ENCODE results near the gene PRODH. TPM values are rescaled to one million over a fixed set of nuclear protein-coding genes. Genes with fewer than 3 reads are reported as not detected.
"Not testable (repeated sequence)": the region's sequence is repeated elsewhere in the genome, so short reads cannot be mapped to it uniquely, and the experiment has no call there.

The PRODH gene
- total RNA-seq, 2 donors from 2014 or later = 10.2 to 15.5 TPM

DNA sequence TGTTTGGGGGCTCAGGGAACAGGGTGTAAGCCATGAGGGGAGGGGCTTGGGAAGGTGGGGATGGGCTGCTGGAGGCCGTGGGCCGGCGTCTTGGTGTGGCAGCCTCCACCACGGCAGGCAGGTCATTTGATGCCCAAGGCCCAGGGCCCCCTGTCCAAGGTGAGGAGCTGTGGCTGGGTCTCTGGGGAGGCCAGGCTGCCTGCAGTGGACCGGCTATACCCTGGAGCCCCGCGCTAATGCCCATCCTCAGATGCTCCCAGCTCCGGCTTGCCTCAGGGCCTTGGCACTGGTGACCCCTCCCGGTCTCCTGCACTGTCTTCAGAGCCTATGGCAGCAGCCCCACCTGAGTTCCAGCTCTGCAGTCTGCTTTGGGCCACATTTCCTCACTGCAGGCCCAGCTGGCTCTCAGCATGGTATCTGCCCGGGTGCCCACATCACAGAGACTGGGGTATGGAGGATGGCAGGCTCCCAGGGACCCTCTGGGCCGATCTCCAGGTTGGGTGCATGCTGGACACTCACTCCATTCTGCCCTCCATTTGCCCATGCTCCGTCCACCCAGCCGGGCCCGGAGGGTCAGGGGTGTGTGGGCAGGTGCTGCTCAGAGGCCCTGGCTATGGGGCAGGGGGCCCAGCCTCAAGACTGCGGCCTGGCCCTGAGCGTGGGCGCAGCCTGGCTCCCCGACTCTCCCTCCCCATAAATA is 21.7 kb upstream of the PRODH start:
- ATAC-seq; intact Hi-C loops (cut with DNase I, micrococcal nuclease): not testable (repeated sequence)
- peak in 1 of 2 donors; percentile 16 for DNase-seq

DNA sequence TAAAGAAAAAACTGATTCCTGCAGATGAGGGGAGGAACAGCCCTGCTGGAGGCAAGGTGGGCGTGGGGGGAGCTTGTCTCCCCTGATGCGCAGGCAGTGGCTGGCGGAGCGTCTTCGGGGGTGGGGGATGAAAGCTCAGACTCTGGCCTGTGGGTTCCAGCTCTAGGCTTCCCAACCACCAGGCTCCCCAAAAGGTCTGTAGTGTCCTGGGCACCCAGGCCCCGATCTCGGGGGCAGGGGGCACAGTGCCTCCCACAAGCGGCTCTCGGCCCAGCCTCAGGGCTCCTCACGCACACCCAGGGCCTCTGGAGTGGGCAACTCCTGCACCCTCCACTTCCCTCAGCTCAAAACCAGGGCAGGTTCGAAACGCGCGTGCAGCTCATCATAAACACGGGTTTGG is 20.9 kb upstream of the PRODH start:
- ATAC-seq; intact Hi-C loops (cut with DNase I, micrococcal nuclease): not testable (repeated sequence)
- DNase-seq = peak in 1 of 2 donors; percentile 4

DNA sequence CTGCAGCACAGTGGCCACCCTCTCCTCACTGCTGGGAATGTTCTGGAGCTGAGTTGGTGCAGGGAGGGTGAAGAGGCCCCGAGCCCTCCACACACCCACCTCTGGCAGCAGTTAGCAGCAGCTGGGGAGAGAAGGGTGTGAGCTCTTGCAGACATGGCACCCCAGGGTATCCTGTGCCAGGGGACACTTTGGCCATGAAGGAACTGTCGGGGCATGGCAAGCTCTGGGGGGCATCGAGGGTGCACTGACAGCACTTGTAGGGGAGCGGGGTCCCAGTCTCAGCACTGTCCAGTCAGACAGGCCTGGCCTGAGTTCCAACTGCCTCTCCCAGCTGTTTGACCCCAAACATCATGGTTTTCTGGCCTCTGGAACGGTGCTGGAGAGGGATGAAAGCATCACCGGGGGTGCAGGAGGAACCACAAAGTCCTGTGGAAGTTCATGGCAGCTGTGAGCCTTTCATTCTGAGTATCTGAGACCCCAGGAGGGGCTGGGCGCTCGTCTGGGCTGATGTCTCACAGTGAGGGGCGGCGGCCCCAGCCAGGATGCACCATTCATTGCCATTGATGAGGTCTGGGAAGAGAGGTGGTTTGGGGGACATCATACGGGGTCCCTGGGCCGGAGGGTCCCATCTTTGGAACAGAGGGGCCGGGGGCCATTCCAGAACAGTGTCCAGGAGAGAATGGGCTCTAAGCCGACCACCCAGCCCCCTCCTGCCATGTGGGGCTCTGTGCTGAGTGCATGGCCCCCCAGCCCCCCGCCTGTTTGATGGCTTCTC is 20.2 kb upstream of the PRODH start:
- ATAC-seq; DNase-seq; intact Hi-C loops (cut with DNase I, micrococcal nuclease): not testable (repeated sequence)

DNA sequence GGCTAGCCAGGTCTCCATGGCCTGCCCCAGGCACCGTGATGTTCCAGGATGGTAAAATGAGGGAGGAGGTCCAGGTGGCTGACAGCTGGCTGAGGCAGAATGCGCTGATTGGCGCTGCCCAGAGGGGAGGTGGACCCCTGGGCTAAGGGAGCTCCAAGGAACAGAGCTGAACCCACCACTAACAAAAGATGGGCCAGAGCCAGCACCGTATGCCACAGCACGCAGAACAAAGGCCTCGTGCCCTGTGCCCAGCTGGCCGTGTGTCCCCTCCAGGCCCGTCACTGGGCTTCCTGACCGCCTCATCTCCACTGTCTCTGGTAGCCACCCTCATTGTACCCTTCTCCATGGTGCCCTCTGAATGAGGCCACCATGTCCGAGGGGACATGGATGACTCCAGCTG is 19.6 kb upstream of the PRODH start:
- DNase-seq (no peak), ATAC-seq (no peak)
- intact Hi-C loops (cut with DNase I, micrococcal nuclease) = no loop called here

DNA sequence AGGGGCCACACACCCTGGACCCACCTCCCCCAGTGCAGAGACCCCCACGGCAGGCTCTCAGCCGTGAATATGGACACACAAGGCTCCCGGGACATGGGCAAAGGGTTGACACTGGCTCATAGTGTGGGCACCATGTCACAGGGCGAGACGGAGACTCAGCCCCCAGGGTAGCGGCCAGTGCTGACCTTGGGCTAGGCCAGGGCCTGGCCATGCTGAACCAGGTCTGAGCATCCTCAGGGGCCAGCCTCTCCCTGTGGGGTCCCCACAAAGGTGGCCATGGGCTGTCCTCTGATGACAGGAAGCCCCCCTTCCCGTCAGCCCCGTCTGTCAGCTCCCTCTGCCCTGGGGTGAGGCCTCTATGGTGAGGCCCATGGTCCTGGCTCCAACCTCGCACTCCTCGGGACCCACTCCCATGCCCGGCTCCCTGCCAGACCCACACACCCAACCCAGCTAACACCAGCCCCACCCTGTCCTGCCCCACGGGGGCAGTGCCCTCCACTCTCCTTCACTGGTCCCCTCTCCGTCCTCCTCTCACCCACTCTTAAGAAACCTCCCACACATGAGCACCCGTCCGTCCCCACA is 19.0 kb upstream of the PRODH start:
- intact Hi-C loops (cut with DNase I, micrococcal nuclease) = no loop called here
- no peak for ATAC-seq
- DNase-seq = no peak

DNA sequence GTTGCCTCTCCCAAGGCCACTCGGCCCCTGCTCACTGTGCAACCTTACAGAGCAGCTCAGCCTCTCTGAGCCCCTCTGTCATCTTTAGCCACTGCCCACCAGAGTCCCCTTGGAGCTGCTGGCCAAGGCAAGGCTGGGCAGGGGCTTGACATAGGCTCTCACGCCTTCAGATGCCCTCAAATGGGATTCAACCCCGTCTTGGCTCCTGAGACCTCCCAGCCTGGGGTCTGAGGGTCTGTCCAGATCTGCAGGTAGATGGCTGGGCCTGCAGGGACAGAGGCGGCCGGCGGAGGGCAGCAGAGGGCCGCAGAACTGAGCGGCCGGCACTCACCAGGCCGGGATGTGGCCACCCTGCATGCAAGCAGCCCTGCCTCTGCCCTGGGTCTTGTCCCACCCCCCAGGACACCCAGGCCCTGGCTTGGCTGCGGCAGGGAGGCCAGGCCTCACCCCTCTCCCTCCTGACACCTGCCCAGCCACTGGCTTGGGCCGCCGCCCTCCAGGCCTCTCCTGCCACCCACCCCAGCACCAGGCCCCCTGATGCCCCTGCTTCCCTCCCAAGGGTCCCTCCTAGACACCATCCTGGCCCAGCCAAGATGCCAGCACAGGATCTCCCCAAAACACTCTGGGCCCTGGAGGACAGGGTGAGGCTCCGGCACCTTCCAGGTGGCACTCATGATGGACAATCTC is 18.4 kb upstream of the PRODH start:
- DNase-seq (peak in 1 of 2 donors; percentile 71), ATAC-seq (peak; percentile 91)
- intact Hi-C loops (cut with DNase I, micrococcal nuclease) = not testable (repeated sequence)

DNA sequence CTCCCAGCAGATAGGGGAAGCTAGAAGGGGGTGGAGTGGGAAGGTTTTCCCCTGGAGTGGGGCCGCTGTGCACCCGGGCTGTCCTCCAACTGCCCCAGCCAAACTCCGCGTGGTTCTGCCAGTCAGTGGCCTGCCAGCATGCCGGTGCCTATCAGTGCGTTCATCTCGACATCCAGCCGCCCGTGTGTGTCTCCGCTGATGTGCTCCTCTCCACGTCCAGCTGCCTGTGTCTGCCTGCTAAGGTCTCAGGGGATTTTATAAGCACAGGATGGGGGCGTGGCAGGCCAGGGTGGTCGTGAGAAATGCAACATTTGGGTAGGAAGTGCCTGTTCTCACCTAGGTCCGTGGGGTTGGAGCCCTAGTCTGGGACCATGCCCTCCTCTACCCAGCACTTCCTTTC is 17.0 kb upstream of the PRODH start:
- ATAC-seq; intact Hi-C loops (cut with DNase I, micrococcal nuclease); DNase-seq: not testable (repeated sequence)

DNA sequence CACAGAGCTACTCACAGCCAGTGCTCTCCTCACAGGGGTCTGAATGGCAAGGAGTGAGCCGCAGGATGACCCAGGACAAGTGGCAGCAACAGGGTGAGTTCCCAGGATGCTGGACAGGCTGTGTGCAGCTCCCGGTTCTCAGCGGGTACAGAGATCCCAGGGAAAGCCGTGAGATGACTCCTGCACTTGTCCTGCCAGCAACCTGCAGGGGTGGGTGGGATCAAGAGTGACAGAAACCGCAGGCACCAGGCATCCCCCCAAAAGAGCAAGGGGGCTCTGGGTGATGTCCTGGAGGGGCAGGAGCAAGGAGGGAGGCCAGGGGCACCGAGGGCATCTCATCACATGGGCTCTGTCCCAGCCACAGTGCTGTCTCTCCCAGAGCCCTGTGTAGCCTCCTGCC is 15.9 kb upstream of the PRODH start:
- DNase-seq (no peak), ATAC-seq (no peak)

DNA sequence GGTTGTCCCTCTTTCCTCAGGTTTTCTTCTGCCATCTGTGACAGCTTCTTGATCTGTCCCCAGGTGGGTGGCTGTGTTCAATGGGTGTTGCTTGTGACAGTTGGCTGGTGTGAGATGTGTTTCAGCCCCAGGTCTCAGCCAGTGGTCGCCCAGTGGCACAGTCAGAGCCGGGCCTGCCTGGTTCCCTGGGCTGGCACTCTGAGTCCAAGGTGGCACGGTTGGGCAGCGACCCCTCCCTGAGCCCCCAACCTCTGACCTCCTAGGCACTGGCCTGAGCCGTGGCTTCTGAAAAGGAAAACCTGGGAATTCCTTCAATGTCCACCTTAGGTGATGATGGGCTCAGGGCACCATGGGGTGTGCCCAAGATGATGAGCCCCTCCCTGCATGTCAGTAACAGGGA is 14.0 kb upstream of the PRODH start:
- ATAC-seq = no peak
- no peak for DNase-seq
- intact Hi-C loops (cut with DNase I, micrococcal nuclease) = no loop called here

More for the DNA sequence above, 15.9 kb upstream of the PRODH start:
- intact Hi-C loops (cut with DNase I, micrococcal nuclease) = no loop called here

DNA sequence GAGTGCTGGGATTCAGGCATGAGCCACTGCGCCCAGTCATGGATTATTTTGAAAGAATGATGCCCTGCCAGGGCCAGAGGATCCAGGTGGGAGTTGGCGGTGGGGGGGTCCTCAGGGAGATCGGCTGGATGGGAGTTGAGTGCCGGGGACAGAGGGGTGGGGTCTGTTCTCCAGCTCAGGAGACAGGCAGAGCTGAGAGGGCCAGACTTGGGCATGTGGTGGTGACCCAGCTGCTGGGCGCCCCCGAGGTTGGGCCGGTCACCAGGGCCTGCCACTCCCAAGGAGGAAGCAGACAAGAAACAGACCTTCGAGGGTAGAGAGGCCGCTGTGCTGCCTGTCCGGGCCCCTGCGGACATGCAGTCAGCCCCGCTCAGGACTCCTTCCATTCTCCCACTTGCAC is 11.8 kb upstream of the PRODH start:
- DNase-seq = peak in 1 of 2 donors; percentile 12
- no peak for ATAC-seq
- intact Hi-C loops (cut with DNase I, micrococcal nuclease) = no loop called here

DNA sequence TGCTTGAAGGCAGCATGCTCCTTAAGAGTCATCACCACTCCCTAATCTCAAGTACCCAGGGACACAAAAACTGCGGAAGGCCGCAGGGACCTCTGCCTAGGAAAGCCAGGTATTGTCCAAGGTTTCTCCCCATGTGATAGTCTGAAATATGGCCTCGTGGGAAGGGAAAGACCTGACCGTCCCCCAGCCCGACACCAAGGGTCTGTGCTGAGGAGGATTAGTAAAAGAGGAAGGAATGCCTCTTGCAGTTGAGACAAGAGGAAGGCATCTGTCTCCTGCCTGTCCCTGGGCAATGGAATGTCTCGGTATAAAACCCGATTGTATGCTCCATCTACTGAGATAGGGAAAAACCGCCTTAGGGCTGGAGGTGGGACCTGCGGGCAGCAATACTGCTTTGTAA is 11.0 kb upstream of the PRODH start:
- intact Hi-C loops (cut with DNase I, micrococcal nuclease); ATAC-seq; DNase-seq: not testable (repeated sequence)

DNA sequence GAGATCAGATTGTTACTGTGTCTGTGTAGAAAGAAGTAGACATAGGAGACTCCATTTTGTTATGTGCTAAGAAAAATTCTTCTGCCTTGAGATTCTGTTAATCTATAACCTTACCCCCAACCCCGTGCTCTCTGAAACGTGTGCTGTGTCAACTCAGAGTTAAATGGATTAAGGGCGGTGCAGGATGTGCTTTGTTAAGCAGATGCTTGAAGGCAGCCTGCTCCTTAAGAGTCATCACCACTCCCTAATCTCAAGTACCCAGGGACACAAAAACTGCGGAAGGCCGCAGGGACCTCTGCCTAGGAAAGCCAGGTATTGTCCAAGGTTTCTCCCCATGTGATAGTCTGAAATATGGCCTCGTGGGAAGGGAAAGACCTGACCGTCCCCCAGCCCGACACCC is 2.6 kb upstream of the PRODH start:
- intact Hi-C loops (cut with DNase I, micrococcal nuclease); DNase-seq; ATAC-seq: not testable (repeated sequence)

DNA sequence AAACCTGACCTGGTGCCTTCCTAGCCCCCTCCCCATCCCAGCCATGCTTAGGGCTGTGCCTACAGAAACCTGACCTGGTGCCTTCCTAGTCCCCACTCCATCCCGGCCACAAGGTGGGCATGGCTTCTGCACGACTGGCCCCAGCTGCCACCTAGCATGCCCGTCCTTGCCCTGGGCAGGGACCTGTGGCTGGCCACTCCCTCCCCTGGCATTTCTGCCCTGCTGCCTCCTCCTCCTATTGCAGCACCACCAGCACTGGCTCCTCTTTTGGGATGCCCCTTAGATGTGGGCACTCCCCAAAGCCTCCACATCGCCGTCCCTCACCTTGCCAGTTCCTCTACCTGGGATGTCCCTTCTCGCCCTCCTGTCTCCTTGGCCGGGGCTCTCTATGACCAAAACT is 1.4 kb downstream of the PRODH start:
- peak; percentile 27 for ATAC-seq
- DNase-seq; intact Hi-C loops (cut with DNase I, micrococcal nuclease): not testable (repeated sequence)

DNA sequence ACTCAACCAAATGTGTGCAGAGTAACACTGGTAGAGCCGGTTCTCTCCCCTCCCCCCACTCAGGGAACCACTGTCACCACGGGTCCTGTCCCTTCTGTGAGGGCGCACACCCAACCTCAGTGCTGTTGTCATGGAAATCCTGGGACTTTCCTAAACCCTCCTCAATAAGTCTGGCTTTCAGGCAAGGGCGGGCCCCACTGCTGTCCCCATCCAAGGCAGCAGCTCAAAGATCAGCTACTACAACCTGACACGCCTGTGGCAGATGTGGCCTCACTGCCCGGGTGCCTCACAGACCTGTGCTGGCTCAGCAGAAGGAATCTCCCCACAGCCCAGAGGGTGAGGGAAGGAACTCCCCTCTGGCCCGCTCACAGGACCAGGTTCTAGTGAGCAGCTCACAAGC is 2.2 kb downstream of the PRODH start:
- no peak for DNase-seq
- peak; percentile 73 for ATAC-seq
- intact Hi-C loops (cut with DNase I, micrococcal nuclease) = no loop called here

DNA sequence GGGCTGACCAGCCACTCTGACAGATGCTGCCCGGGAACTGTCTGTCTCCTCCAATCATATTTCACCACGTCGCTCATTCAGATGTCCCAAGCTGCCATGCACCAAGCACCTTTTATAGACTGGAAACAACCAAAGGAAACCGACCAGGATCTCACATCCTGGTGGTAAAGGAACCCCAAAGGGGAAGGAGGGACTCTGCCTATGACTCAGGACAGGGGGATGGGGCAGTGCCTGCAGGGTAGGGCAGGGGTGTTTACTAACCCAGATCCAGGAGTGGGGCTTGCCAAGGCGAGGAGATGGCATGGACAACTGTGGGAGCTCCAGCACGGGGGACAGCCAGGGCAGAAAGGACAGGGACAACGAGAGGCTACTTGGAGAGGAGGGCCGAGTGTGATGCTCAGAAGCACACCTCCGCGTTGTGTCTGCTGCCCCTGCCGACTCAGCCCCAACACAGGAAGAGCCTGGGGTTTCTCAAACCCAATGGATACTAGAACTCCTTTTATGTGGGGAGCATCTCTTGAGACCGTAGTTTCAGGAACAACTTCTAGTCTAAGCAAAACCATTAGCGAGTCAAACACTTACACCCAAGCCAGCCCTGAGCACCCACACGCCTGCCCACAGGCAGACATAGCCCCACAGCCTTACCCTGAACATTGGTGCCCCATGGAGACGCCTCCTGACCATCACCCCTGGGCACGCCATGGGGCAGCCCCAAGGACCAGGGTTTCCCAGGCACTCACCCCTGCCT is 4.0 kb downstream of the PRODH start:
- ATAC-seq (no peak), DNase-seq (no peak)
- intact Hi-C loops (cut with DNase I, micrococcal nuclease) = no loop called here

DNA sequence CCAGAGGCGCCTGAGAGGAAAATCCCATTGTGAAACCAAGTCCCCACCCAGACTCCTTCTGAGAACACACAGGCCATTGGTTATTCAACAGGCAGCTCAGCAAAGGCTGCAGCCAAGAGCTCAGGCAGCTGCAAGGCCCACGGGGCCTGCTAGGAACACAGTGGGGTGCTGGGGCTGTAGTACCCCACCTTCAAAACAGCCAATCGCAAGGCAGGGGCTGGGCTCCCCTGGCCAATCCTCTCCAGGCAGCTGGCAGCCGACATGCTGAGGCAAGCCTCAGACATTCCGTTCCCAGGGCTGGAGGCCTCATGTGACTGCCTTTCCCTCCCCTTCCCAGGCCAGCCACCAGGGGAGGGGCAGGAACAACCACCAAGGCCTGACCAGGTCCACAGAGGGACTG is 6.6 kb downstream of the PRODH start:
- intact Hi-C loops (cut with DNase I, micrococcal nuclease) = no loop called here
- ATAC-seq (peak; percentile 12), DNase-seq (no peak)

DNA sequence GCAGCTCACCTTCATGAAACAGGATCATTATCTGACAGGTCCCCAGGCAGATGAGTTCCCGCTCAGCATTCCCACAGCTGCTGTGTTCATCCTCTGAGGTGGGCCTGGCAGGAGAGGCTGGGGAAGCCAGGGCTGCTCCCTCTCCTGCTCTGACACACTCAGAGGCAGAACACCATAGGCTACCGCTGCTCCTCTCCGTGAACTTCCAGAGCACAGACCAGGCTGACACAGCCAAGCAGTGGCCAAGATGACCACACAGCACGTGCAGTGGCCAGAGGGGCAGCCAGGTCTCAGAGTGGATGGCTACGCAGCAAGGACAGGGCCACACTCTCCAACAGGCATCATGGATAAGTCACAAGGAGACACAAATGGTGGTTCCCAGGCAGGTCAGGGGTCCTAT is 8.5 kb downstream of the PRODH start:
- intact Hi-C loops (cut with DNase I, micrococcal nuclease) = no loop called here
- no peak for ATAC-seq

DNA sequence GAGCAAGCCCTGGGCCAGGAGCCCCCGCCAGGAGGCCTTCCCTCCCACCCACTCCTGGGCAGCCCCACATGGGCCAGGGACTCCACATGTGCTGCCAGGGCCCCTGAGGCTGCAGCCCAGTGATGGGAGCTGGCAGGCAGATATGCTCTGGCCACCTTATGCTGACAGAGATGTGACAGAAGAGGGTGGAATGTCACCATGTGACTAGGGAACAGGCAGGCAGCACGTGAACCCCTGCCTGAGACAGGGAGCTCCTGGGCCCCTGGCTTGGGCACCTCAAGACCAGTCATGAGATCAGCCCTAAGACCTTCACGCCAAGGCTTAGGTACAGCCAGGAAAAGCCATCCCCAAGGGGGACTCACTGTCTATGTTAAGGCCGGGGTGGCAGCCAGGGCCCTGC is 9.1 kb downstream of the PRODH start:
- DNase-seq (no peak), ATAC-seq (no peak)
- intact Hi-C loops (cut with DNase I, micrococcal nuclease) = no loop called here

More for the DNA sequence above, 8.5 kb downstream of the PRODH start:
- DNase-seq = no peak

All from left colon (tissue), 2 donors.